ENCODE data around the gene OR1L6.

The OR1L6 gene

GRCh38 chr9:122742003-122742402 is at the start of gene OR1L6:
Gene OR1L6, plus strand, starts transcription at chr9:122742303. Its CDS starts 7,545 bp downstream, at chr9:122749848.
- Histone ChIP-seq H3K4me3 (replicated peaks; ENCODE audit: low read depth, low read length) (no peak within 1 kb of the TSS), H3K27me3 (replicated peaks; ENCODE audit: control insufficient read depth, insufficient read depth, low read length) (no peaks in the 10 kb centered on the region), H3K36me3 (ENCODE audit: control insufficient read depth, insufficient read depth, low read length) (no peaks in the 10 kb centered on the region)
- DNase-seq (ENCODE audit: extremely low read depth, insufficient read length): no peak
- no peak for TF ChIP-seq CTCF (IDR thresholded peaks at IDR 0.05; ENCODE audit: insufficient read depth, low read length, poor library complexity, severe bottlenecking)

GRCh38 chr9:122695696-122696095 is 46.4 kb upstream of the OR1L6 start:
- no peak for DNase-seq (ENCODE audit: extremely low read depth, insufficient read length)
- no peak for TF ChIP-seq CTCF (IDR thresholded peaks at IDR 0.05; ENCODE audit: insufficient read depth, low read length, poor library complexity, severe bottlenecking)
- H3K4me3 ChIP-seq (replicated peaks; ENCODE audit: low read depth, low read length): no peak overlapping the region

GRCh38 chr9:122718038-122718437 is 24.1 kb upstream of the OR1L6 start:
- no peak for TF ChIP-seq CTCF (IDR thresholded peaks at IDR 0.05; ENCODE audit: insufficient read depth, low read length, poor library complexity, severe bottlenecking)
- no peaks in the 10 kb centered on the region for H3K36me3 ChIP-seq (ENCODE audit: control insufficient read depth, insufficient read depth, low read length)
- DNase-seq (ENCODE audit: extremely low read depth, insufficient read length): no peak
- H3K27me3 ChIP-seq (replicated peaks; ENCODE audit: control insufficient read depth, insufficient read depth, low read length): no peaks in the 10 kb centered on the region
- no peak overlapping the region for H3K4me3 ChIP-seq (replicated peaks; ENCODE audit: low read depth, low read length)

More at GRCh38 chr9:122695696-122696095, 46.4 kb upstream of the OR1L6 start:
- H3K27me3 ChIP-seq (replicated peaks; ENCODE audit: control insufficient read depth, insufficient read depth, low read length): no peaks in the 10 kb centered on the region
- no peaks in the 10 kb centered on the region for H3K36me3 ChIP-seq (ENCODE audit: control insufficient read depth, insufficient read depth, low read length)

GRCh38 chr9:122719218-122719617 is 22.9 kb upstream of the OR1L6 start:
- Histone ChIP-seq H3K36me3 (ENCODE audit: control insufficient read depth, insufficient read depth, low read length) (no peaks in the 10 kb centered on the region), H3K27me3 (replicated peaks; ENCODE audit: control insufficient read depth, insufficient read depth, low read length) (no peaks in the 10 kb centered on the region), H3K4me3 (replicated peaks; ENCODE audit: low read depth, low read length) (no peak overlapping the region)
- no peak for TF ChIP-seq CTCF (IDR thresholded peaks at IDR 0.05; ENCODE audit: insufficient read depth, low read length, poor library complexity, severe bottlenecking)
- DNase-seq (ENCODE audit: extremely low read depth, insufficient read length): no peak

- no peaks in the 10 kb centered on the region for H3K36me3 ChIP-seq (ENCODE audit: control insufficient read depth, insufficient read depth, low read length)
- DNase-seq (ENCODE audit: extremely low read depth, insufficient read length): no peak
- H3K4me3 ChIP-seq (replicated peaks; ENCODE audit: low read depth, low read length): no peak within 1 kb of the TSS
- no peak for TF ChIP-seq CTCF (IDR thresholded peaks at IDR 0.05; ENCODE audit: insufficient read depth, low read length, poor library complexity, severe bottlenecking)
- H3K27me3 ChIP-seq (replicated peaks; ENCODE audit: control insufficient read depth, insufficient read depth, low read length): no peaks in the 10 kb centered on the region
Measured at GRCh38 chr9:122723690-122724089, 18.4 kb upstream of the OR1L6 start, which contains the start of gene OR1L4. Gene OR1L4, plus strand, starts transcription at chr9:122723990. Its CDS starts 0 bp downstream, at chr9:122723990.

GRCh38 chr9:122754825-122755224 is 12.7 kb downstream of the OR1L6 start:
- no peaks in the 10 kb centered on the region for H3K27me3 ChIP-seq (replicated peaks; ENCODE audit: control insufficient read depth, insufficient read depth, low read length)
- TF ChIP-seq CTCF (IDR thresholded peaks at IDR 0.05; ENCODE audit: insufficient read depth, low read length, poor library complexity, severe bottlenecking): no peak
- DNase-seq (ENCODE audit: extremely low read depth, insufficient read length): no peak
- H3K36me3 ChIP-seq (ENCODE audit: control insufficient read depth, insufficient read depth, low read length): no peaks in the 10 kb centered on the region
- no peak overlapping the region for H3K4me3 ChIP-seq (replicated peaks; ENCODE audit: low read depth, low read length)

Measured in GM06990 (cell line).